ENCODE results near the gene FOXK2. TPM values are rescaled to one million over a fixed set of nuclear protein-coding genes. Genes with fewer than 3 reads are reported as not detected.

Gene FOXK2
- total and polyA plus RNA-seq, 2 donors from 2014 or later, result 13.5 to 37.9 TPM

DNA sequence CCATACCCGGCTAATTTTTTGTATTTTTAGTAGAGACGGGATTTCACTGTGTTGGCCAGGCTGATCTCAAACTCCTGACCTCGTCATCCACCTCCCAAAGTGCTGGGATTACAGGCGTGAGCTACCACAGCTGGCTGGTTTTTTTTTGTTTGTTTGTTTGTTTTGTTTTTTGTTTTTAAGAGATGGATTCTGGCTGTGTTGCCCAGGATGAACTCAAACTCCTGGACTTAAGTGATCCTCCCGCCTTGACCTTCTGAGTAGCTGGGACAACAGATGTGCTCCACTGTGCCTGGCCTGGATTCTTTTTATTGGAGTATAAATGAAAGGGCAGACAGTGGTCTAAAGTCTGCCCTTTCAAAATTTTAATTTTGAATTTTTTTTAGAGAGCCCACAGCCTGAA is 44.7 kb downstream of the FOXK2 start:
- H3K9me3 ChIP-seq (ENCODE audit: control insufficient read depth in 2 of 3, insufficient read depth in 1 of 3, low read length in 3 of 3), result no peaks in the 10 kb centered on the region
- H3K27ac ChIP-seq (ENCODE audit: low read depth in 2 of 2, low read length in 2 of 2), result no peak overlapping the region
- DNase-seq (no peak), FAIRE-seq (no peak)
- no peak overlapping the region for H3K9ac ChIP-seq (ENCODE audit: low read length in 3 of 3)
- peaks cover 0 to 27% (median 0%) of the 10 kb centered on the region in 3 donors for H3K4me1 ChIP-seq (ENCODE audit: control insufficient read depth in 2 of 3, insufficient read depth in 2 of 3, low read depth in 1 of 3, low read length in 3 of 3)
- H3K4me3 ChIP-seq (ENCODE audit: low read length in 3 of 3), result no peak overlapping the region
- intact Hi-C loops (cut with DNase I), result no loop called here
- H3K36me3 ChIP-seq (ENCODE audit: control insufficient read depth in 2 of 3, insufficient read depth in 3 of 3, low read length in 3 of 3), result peaks cover 0 to 11% (median 6%) of the 10 kb centered on the region in 3 donors
- TF ChIP-seq, protein P1, sequence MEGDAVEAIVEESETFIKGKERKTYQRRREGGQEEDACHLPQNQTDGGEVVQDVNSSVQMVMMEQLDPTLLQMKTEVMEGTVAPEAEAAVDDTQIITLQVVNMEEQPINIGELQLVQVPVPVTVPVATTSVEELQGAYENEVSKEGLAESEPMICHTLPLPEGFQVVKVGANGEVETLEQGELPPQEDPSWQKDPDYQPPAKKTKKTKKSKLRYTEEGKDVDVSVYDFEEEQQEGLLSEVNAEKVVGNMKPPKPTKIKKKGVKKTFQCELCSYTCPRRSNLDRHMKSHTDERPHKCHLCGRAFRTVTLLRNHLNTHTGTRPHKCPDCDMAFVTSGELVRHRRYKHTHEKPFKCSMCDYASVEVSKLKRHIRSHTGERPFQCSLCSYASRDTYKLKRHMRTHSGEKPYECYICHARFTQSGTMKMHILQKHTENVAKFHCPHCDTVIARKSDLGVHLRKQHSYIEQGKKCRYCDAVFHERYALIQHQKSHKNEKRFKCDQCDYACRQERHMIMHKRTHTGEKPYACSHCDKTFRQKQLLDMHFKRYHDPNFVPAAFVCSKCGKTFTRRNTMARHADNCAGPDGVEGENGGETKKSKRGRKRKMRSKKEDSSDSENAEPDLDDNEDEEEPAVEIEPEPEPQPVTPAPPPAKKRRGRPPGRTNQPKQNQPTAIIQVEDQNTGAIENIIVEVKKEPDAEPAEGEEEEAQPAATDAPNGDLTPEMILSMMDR (IDR thresholded peaks at IDR 0.05; ENCODE audit: borderline replicate concordance, extremely low read depth, insufficient read depth), result no peak
- no peaks in the 10 kb centered on the region for H3K27me3 ChIP-seq (ENCODE audit: control insufficient read depth, insufficient read depth, low read length)

DNA sequence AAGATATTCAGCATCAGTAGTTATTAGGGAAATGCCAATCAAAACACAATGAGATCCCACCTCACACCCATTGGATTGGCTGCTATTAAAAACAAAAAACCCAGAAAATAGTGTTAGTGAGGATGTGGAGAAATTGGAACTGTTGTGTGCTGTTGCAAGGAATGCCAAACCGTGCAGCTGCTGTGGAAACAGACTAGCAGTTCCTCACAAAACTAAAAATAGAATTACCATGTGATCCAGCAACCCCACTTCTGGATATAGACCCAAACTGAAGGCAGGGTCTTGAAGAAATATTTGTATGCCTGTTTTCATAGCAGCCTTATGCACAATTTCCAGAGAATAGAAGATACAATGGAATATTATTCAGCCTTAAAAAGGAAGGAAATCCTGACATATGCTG is 46.0 kb downstream of the FOXK2 start:
- H3K36me3 ChIP-seq (ENCODE audit: control insufficient read depth in 2 of 3, insufficient read depth in 3 of 3, low read length in 3 of 3), result peaks cover 0 to 14% (median 8%) of the 10 kb centered on the region in 3 donors
- DNase-seq, result no peak
- FAIRE-seq, result no peak
- TF ChIP-seq, protein P1 (IDR thresholded peaks at IDR 0.05; ENCODE audit: borderline replicate concordance, extremely low read depth, insufficient read depth), result no peak
- no peak overlapping the region for H3K4me3 ChIP-seq (ENCODE audit: low read length in 3 of 3)
- H3K27ac ChIP-seq (ENCODE audit: low read depth in 2 of 2, low read length in 2 of 2), result no peak overlapping the region
- H3K9ac ChIP-seq (ENCODE audit: low read length in 3 of 3), result no peak overlapping the region
- H3K9me3 ChIP-seq (ENCODE audit: control insufficient read depth in 2 of 3, insufficient read depth in 1 of 3, low read length in 3 of 3), result no peaks in the 10 kb centered on the region
- peaks cover 0 to 26% (median 0%) of the 10 kb centered on the region in 3 donors for H3K4me1 ChIP-seq (ENCODE audit: control insufficient read depth in 2 of 3, insufficient read depth in 2 of 3, low read depth in 1 of 3, low read length in 3 of 3)
- H3K27me3 ChIP-seq (ENCODE audit: control insufficient read depth, insufficient read depth, low read length), result no peaks in the 10 kb centered on the region
- intact Hi-C loops (cut with DNase I), result no loop called here

DNA sequence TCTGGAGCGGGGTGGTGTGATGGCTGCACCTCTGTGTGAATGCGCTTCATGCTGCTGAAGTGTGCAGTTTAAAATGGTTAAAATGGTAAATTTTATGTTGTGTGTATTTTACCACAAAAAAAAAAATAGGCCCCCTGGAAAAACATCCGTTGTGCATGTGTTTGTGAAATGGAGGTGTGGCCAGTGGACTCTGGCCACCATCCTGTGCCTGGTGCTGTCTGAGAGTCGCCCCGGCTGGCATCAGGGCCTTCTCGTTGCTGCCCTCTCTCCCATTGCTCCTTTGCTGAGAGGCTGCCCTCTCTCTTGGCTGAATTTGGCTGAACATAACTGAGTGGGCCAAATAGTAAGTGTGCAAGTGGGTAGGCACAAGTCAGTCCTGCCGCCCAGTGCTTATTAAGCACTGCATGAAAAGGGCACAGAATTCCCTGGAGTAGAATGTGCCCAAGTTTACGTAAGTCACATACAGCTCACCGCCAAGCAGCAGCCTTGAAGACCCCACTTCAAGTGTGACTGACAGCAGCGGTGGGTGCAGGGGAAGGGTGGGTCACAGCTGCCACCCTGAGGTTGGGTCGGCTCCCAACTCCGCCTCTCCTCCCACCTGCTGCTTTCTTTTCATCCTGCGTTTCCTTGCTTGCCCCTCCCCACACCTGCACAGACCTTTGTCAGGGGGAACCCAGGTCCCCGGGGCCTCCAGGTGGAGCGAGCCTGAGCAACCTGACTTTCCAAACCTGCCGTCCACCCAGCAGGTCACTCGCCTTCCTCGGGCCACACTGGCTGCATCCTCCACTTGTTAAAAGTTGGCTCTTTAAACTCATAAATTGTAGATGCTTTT is 46.8 kb downstream of the FOXK2 start:
- TF ChIP-seq, protein P1 (IDR thresholded peaks at IDR 0.05; ENCODE audit: borderline replicate concordance, extremely low read depth, insufficient read depth), result no peak
- no peaks in the 10 kb centered on the region for H3K27me3 ChIP-seq (ENCODE audit: control insufficient read depth, insufficient read depth, low read length)
- H3K4me1 ChIP-seq (ENCODE audit: control insufficient read depth in 2 of 3, insufficient read depth in 2 of 3, low read depth in 1 of 3, low read length in 3 of 3), result peaks cover 0 to 21% (median 0%) of the 10 kb centered on the region in 3 donors
- no peak for FAIRE-seq
- H3K27ac ChIP-seq (ENCODE audit: low read depth in 2 of 2, low read length in 2 of 2), result no peak overlapping the region
- no peak overlapping the region for H3K9ac ChIP-seq (ENCODE audit: low read length in 3 of 3)
- H3K36me3 ChIP-seq (ENCODE audit: control insufficient read depth in 2 of 3, insufficient read depth in 3 of 3, low read length in 3 of 3), result peaks cover 0 to 17% (median 8%) of the 10 kb centered on the region in 3 donors
- no peak overlapping the region for H3K4me3 ChIP-seq (ENCODE audit: low read length in 3 of 3)
- no peaks in the 10 kb centered on the region for H3K9me3 ChIP-seq (ENCODE audit: control insufficient read depth in 2 of 3, insufficient read depth in 1 of 3, low read length in 3 of 3)
- intact Hi-C loops (cut with DNase I), result no loop called here
- DNase-seq, result no peak
